GM12801 (cell line): Measurements from ENCODE around the gene CDHR3.

ENCODE experiments used
- CTCF ChIP-seq: IDR thresholded peaks from one replicate; pipeline ENCODE4 v1.5.1; 2011; ENCODE audit warnings: control low read depth; ENCODE audit not compliant: insufficient read length; ENCODE audit errors: extremely low read depth

Gene CDHR3

DNA sequence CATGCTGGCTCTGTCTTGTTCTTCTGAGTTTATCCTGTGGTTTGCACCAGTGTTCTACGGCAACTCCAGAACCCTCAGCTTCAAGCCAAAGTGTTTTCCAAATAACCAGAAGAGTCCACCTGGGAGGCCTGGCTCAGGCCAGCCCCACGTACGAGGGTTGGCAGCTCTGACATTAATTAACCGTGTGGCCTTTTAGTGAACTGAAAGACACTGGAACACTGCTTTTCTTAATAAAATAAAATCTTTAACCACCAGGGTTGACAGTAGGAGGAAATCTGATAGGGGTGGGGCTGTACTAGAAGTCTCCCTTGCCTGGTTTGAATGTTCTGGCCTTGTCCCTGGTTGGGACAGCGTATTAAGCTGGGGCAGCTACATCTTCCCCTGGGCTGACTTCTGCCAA, 84.1 kb downstream of the CDHR3 start:
- TF ChIP-seq CTCF = no peak

DNA sequence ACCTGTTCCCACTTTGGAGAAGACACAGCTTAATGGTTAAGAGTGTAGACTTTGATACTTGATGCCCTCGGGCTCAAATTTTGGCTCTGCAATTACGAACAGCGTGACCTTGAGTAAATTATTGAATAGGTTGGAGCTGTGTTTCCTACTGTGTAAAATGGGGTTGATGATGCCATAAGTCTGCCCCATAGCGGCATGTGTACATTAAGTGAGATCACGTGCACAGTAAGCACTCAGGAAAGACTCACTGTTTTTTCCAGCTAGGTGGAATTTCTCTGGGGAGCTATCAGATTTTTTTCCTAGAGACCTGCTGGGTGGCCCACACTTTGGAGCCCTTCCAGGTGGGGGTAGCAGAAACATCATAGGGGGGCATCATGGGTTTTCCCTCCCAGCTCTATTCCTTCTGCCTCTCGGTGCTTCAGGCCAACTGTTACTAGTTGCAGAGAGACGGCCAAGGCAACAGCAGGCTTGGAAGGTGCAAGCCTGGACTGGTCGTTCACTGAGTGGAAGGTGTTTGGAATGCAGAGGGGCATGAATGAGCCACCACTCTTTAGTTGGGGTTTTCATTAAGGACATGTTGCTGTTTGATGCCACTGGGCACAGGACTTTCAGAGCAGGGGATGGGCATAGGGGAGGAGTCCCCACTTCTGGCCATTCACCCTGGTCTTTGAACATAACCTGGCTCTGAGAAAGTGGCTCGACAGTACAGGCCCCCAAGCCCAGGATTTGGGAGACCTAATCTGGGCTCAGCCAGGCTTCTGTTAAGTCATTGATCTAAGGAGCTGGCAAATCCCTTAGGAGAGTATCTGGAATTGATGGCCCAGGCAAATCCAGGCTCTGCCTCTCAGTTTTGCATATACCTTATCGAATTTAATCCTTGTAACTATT, 85.0 kb downstream of the CDHR3 start:
- TF ChIP-seq CTCF = no peak

GRCh38 chr7:106048706-106049020, 85.6 kb downstream of the CDHR3 start:
- TF ChIP-seq CTCF = no peak

DNA sequence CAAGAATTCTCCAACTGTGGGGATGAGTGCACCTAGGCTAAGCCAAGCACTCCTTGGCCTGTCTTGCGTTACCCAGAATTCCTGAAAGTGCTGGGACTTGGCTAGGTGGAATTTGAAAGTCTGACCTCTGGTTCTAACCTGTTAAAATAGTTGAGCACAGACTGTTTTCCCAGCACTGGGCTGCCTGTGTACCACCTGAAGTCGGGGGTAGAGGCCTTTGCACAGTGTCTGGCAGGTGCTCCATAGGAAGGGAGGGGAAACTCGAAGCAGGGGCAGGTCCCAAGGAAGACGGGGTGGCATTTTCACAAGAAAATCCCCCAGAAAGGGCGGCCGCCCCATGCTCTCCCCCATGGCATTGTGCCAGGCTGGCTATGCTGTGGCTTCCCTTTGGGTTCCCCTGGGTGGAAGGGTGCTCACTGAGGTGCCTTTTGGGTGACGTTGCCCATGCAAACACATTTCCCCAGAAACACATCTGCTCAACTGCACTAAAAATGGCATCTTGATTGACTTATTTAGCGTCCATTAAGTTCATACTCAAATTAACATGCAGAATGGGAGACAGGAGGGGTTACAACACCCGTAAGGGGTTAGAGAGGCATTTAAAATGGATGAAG, 86.2 kb downstream of the CDHR3 start:
- TF ChIP-seq CTCF = no peak

- no peak for TF ChIP-seq CTCF
Measured at GRCh38 chr7:106050002-106050745, 87.1 kb downstream of the CDHR3 start.

DNA sequence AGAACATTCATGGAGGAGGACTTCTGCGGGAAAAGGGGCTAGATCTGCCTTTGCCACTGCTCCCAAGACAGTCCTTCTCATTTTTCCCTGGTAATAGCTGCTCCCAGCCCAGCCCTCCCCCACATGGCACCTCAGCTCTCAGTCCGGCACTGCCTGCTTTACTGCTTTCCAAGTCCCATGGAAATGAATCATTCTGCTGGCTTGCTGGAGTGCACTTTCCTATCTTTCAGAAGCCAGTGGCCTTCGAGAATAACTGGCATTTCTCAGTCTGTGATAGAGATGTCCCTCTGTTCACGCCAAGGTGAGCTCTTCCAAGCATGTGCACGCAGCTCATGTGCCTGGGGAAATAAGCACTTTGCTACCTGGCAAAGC, 87.7 kb downstream of the CDHR3 start:
- TF ChIP-seq CTCF = no peak

GRCh38 chr7:106052681-106053080, 89.6 kb downstream of the CDHR3 start:
- TF ChIP-seq CTCF = no peak
